K562 (cell line): ENCODE results near the gene SIGLEC5. TPM values are rescaled to one million over a fixed set of nuclear protein-coding genes. Genes with fewer than 3 reads are reported as not detected.
A peak's percentile ranks its signal among the peaks of the same experiment; 100 is the strongest.

Source experiments
- ELF4 ChIP-seq: fragments of 450-650 bp; formaldehyde crosslinking; IDR thresholded peaks from 2 replicates; pipeline ENCODE4 v1.4.0; 2022; ENCODE audit warnings: missing genetic modification characterization
- EP400 ChIP-seq: fragments of 450-650 bp; IDR thresholded peaks from 2 replicates; pipeline ENCODE4 v1.6.1; 2017; ENCODE audit warnings: antibody characterized with exemption, mild to moderate bottlenecking, moderate library complexity
- FOXJ2 ChIP-seq: fragments of 200-800 bp; sonication (Bioruptor generic); IDR thresholded peaks from 2 replicates; pipeline ENCODE4 v1.6.1; 2016; ENCODE audit warnings: missing genetic modification characterization, missing compliant biosample characterization
- ILK ChIP-seq: fragments of 450-650 bp; IDR thresholded peaks from 2 replicates; pipeline ENCODE4 v1.6.1; 2016; ENCODE audit warnings: missing genetic modification characterization, low read depth, mild to moderate bottlenecking, missing compliant biosample characterization, moderate library complexity, borderline replicate concordance
- MBD1 ChIP-seq: fragments of 250-450 bp; sonication (Bioruptor Pico); IDR thresholded peaks from 2 replicates; pipeline ENCODE4 v1.8.0; 2022; ENCODE audit warnings: inconsistent platforms
- NFE2 ChIP-seq: IDR thresholded peaks from 2 replicates; pipeline ENCODE4 v1.6.1; 2014; ENCODE audit warnings: antibody characterized with exemption, low read depth
- ZNF184 ChIP-seq: sonication (generic); formaldehyde crosslinking; IDR thresholded peaks from 2 replicates; pipeline ENCODE4 v1.5.0; 2020; ENCODE audit warnings: missing genetic modification reagents
- ZNF253 ChIP-seq: fragments of 250-450 bp; sonication (Bioruptor Pico); conservative IDR thresholded peaks from 2 replicates; pipeline ENCODE4 v1.6.1; 2021; ENCODE audit warnings: mild to moderate bottlenecking
- ZNF507 ChIP-seq: conservative IDR thresholded peaks from 2 replicates; pipeline ENCODE4 v1.6.1; 2017; ENCODE audit warnings: missing genetic modification characterization, missing compliant biosample characterization
- ZNF584 ChIP-seq: fragments of 200-800 bp; sonication (Bioruptor generic); IDR thresholded peaks from 2 replicates; pipeline ENCODE4 v1.6.1; 2016; ENCODE audit warnings: low read depth, mild to moderate bottlenecking, missing genetic modification characterization, missing compliant biosample characterization
- polyA plus RNA-seq, 8 experiments: library from polyadenylated mRNA; depleted of rRNA in 4 of 8; stranded (reverse) in 5 of 8; unstranded in 3 of 8; fragments of >200 nt; fragmentation: Nextera tagmentation in 2 of 8; fragmentation: Illumina TruSeq in 1 of 8; extraction: Ambion mirVana in 2 of 8; extraction: Trizol in 1 of 8; gene quantifications; 2 replicates each; pipeline versions ENCODE4 v1.2.1 to v1.2.3, GENCODE V29; 2011 to 2014; ENCODE audit warnings: inconsistent platforms in 1 of 8, missing spikeins in 1 of 8
- total RNA-seq, 7 experiments: library from RNA; depleted of rRNA in 6 of 7; stranded (reverse); fragments of >200 nt in 6 of 7; fragmentation: Illumina TruSeq in 2 of 7; extraction: Trizol in 2 of 7; gene quantifications; 2 replicates each; pipeline versions ENCODE4 v1.2.1 to v1.2.3, GENCODE V29; 2011 to 2021; ENCODE audit warnings: low replicate concordance in 1 of 7
- TF ChIP-seq, protein P1 (sequence below): sonication (generic); formaldehyde crosslinking; IDR thresholded peaks from 2 replicates; pipeline ENCODE4 v1.8.1; 2023; ENCODE audit warnings: mild to moderate bottlenecking, missing genetic modification reagents
- TF ChIP-seq, protein P2 (sequence below): sonication (generic); formaldehyde crosslinking; IDR thresholded peaks from 2 replicates; pipeline ENCODE4 v1.8.0; 2022; ENCODE audit warnings: mild to moderate bottlenecking, missing genetic modification reagents
- TF ChIP-seq, protein P3 (sequence below): fragments of 450-650 bp; formaldehyde crosslinking; IDR thresholded peaks from 2 replicates; pipeline ENCODE4 v1.4.0; 2022; ENCODE audit warnings: missing genetic modification characterization

SIGLEC5 gene
- total and polyA plus RNA-seq, 9 of the 15 experiments (the other 6 are each of a cell fraction or from before 2014, with no cell fraction given): 0.14 TPM; not detected in 8

GRCh38 chr19:51572410-51572809 lies 57.8 kb downstream of the SIGLEC5 start (continued):
- TF ChIP-seq, protein P1, sequence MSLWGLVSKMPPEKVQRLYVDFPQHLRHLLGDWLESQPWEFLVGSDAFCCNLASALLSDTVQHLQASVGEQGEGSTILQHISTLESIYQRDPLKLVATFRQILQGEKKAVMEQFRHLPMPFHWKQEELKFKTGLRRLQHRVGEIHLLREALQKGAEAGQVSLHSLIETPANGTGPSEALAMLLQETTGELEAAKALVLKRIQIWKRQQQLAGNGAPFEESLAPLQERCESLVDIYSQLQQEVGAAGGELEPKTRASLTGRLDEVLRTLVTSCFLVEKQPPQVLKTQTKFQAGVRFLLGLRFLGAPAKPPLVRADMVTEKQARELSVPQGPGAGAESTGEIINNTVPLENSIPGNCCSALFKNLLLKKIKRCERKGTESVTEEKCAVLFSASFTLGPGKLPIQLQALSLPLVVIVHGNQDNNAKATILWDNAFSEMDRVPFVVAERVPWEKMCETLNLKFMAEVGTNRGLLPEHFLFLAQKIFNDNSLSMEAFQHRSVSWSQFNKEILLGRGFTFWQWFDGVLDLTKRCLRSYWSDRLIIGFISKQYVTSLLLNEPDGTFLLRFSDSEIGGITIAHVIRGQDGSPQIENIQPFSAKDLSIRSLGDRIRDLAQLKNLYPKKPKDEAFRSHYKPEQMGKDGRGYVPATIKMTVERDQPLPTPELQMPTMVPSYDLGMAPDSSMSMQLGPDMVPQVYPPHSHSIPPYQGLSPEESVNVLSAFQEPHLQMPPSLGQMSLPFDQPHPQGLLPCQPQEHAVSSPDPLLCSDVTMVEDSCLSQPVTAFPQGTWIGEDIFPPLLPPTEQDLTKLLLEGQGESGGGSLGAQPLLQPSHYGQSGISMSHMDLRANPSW (CRISPR knock-in tag): no peak
- no peak for TF ChIP-seq ELF4 (CRISPR knock-in tag)
- TF ChIP-seq, protein P2, sequence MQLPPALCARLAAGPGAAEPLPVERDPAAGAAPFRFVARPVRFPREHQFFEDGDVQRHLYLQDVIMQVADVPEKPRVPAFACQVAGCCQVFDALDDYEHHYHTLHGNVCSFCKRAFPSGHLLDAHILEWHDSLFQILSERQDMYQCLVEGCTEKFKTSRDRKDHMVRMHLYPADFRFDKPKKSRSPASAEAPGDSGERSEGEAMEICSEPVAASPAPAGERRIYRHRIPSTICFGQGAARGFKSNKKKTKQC: no peak
- TF ChIP-seq FOXJ2 (tag): peak; percentile 66; the same call in 1 of the 2 replicates
- no peak for TF ChIP-seq MBD1 (CRISPR knock-in tag)
- no peak for TF ChIP-seq ZNF253 (CRISPR knock-in tag)
- TF ChIP-seq ILK (tag): no peak
- no peak for TF ChIP-seq ZNF584 (CRISPR knock-in tag)
- TF ChIP-seq EP400: peak; percentile 61
- peak; percentile 28; the same call in 1 of the 2 replicates for TF ChIP-seq NFE2
- no peak for TF ChIP-seq ZNF184 (CRISPR knock-in tag)
- TF ChIP-seq, protein P3, sequence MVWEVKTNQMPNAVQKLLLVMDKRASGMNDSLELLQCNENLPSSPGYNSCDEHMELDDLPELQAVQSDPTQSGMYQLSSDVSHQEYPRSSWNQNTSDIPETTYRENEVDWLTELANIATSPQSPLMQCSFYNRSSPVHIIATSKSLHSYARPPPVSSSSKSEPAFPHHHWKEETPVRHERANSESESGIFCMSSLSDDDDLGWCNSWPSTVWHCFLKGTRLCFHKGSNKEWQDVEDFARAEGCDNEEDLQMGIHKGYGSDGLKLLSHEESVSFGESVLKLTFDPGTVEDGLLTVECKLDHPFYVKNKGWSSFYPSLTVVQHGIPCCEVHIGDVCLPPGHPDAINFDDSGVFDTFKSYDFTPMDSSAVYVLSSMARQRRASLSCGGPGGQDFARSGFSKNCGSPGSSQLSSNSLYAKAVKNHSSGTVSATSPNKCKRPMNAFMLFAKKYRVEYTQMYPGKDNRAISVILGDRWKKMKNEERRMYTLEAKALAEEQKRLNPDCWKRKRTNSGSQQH (CRISPR knock-in tag): no peak
- TF ChIP-seq ZNF507 (tag): no peak
